H9 (cell line): ENCODE results near the gene KCNH1. TPM values are rescaled to one million over a fixed set of nuclear protein-coding genes. Genes with fewer than 3 reads are reported as not detected.

Experiments
- DNase-seq: peaks from one replicate; pipeline ENCODE4 v3.0.0-alpha.2; 2017
- H2AFZ ChIP-seq: one replicate; pipeline ENCODE4 v1.6.1; 2013; ENCODE audit warnings: mild to moderate bottlenecking, low read length, control low read depth, moderate library complexity
- H2AK5ac ChIP-seq: 2 replicates; pipeline ENCODE4 v1.6.1; 2013; ENCODE audit warnings: low read length, control low read depth, mixed read lengths; ENCODE audit not compliant: insufficient read length
- H2BK120ac ChIP-seq: one replicate; pipeline ENCODE4 v1.6.1; 2013; ENCODE audit warnings: low read depth, mild to moderate bottlenecking, low read length, control low read depth, inconsistent platforms; ENCODE audit not compliant: poor library complexity, severe bottlenecking
- H2BK12ac ChIP-seq: 2 replicates; pipeline ENCODE4 v1.6.1; 2013; ENCODE audit warnings: low read length, control low read depth, mixed read lengths, low read depth; ENCODE audit not compliant: insufficient read length
- H2BK15ac ChIP-seq: 2 replicates; pipeline ENCODE4 v1.6.1; 2013; ENCODE audit warnings: low read depth, low read length, control low read depth
- H2BK20ac ChIP-seq: one replicate; pipeline ENCODE4 v1.6.1; 2013; ENCODE audit warnings: low read depth, mild to moderate bottlenecking, low read length, control low read depth, inconsistent platforms; ENCODE audit not compliant: poor library complexity, severe bottlenecking
- H2BK5ac ChIP-seq: 2 replicates; pipeline ENCODE4 v1.6.1; 2013; ENCODE audit warnings: low read length, control low read depth, mixed read lengths; ENCODE audit not compliant: insufficient read length
- H3K14ac ChIP-seq: 2 replicates; pipeline ENCODE4 v1.6.1; 2013; ENCODE audit warnings: low read length, control low read depth; ENCODE audit not compliant: insufficient read depth
- H3K18ac ChIP-seq: 2 replicates; pipeline ENCODE4 v1.6.1; 2013; ENCODE audit warnings: low read depth, mild to moderate bottlenecking, mixed read lengths, low read length, control low read depth; ENCODE audit not compliant: insufficient read length
- H3K23ac ChIP-seq: 2 replicates; pipeline ENCODE4 v1.6.1; 2013; ENCODE audit warnings: low read length, control low read depth, mixed read lengths, low read depth; ENCODE audit not compliant: insufficient read length
- H3K23me2 ChIP-seq: 2 replicates; pipeline ENCODE4 v1.6.1; 2013; ENCODE audit warnings: low read depth, mild to moderate bottlenecking, mixed read lengths, low read length, control low read depth; ENCODE audit not compliant: insufficient read length, poor library complexity, severe bottlenecking
- H3K27ac ChIP-seq: 2 replicates; pipeline ENCODE4 v1.5.1; 2013; ENCODE audit warnings: low read length, control low read depth, mixed read lengths, low read depth; ENCODE audit not compliant: insufficient read length
- H3K27me3 ChIP-seq: 2 replicates; pipeline ENCODE4 v1.6.1; 2013; ENCODE audit warnings: low read length, control low read depth, inconsistent platforms; ENCODE audit not compliant: insufficient read depth
- H3K4ac ChIP-seq: 2 replicates; pipeline ENCODE4 v1.6.1; 2013; ENCODE audit warnings: low read depth, mild to moderate bottlenecking, control low read depth, inconsistent platforms, low read length, moderate library complexity
- H3K4me1 ChIP-seq: 2 replicates; pipeline ENCODE4 v1.6.1; 2013; ENCODE audit warnings: low read length, control low read depth, inconsistent platforms; ENCODE audit not compliant: insufficient read depth
- H3K4me2 ChIP-seq: 2 replicates; pipeline ENCODE4 v1.6.1; 2013; ENCODE audit warnings: low read length, control low read depth, mixed read lengths; ENCODE audit not compliant: insufficient read length, insufficient read depth
- H3K56ac ChIP-seq: 2 replicates; pipeline ENCODE4 v1.6.1; 2013; ENCODE audit warnings: low read depth, mild to moderate bottlenecking, mixed read lengths, low read length, control low read depth; ENCODE audit not compliant: insufficient read length
- H3K79me1 ChIP-seq: 2 replicates; pipeline ENCODE4 v1.6.1; 2013; ENCODE audit warnings: low read depth, mild to moderate bottlenecking, moderate library complexity, low read length, control low read depth, inconsistent platforms; ENCODE audit not compliant: insufficient read depth, poor library complexity, severe bottlenecking
- H3K79me2 ChIP-seq: 2 replicates; pipeline ENCODE4 v1.6.1; 2013; ENCODE audit warnings: low read length, control low read depth, inconsistent platforms; ENCODE audit not compliant: insufficient read depth
- H3K9ac ChIP-seq: 2 replicates; pipeline ENCODE4 v1.6.1; 2013; ENCODE audit warnings: low read length, control low read depth, mixed read lengths; ENCODE audit not compliant: insufficient read length; ENCODE audit errors: extremely low read depth
- H3K9me3 ChIP-seq: one replicate; pipeline ENCODE4 v1.6.1; 2013; ENCODE audit warnings: low read depth, low read length, inconsistent platforms; ENCODE audit not compliant: control insufficient read depth
- H3T11ph ChIP-seq: one replicate; pipeline ENCODE4 v1.6.1; 2013; ENCODE audit warnings: mild to moderate bottlenecking, low read length, control low read depth, inconsistent platforms
- H4K20me1 ChIP-seq: one replicate; pipeline ENCODE4 v1.6.1; 2013; ENCODE audit not compliant: control insufficient read depth, insufficient read length, insufficient read depth
- H4K5ac ChIP-seq: 2 replicates; pipeline ENCODE4 v1.6.1; 2013; ENCODE audit warnings: low read depth, mild to moderate bottlenecking, mixed read lengths, low read length, control low read depth; ENCODE audit not compliant: insufficient read length
- H4K8ac ChIP-seq: replicated peaks from 2 replicates; pipeline ENCODE4 v1.6.1; 2013; ENCODE audit warnings: low read length, control low read depth, mixed read lengths, low read depth; ENCODE audit not compliant: insufficient read length
- H4K91ac ChIP-seq: 2 replicates; pipeline ENCODE4 v1.6.1; 2013; ENCODE audit warnings: low read depth, mild to moderate bottlenecking, moderate library complexity, mixed read lengths, low read length, control low read depth; ENCODE audit not compliant: insufficient read length
- H3K27ac Mint-ChIP-seq, 3 experiments: 2 replicates in 2 of 3; 3 replicates in 1 of 3; pipeline ENCODE4 v1.8.0; 2020 to 2021; ENCODE audit warnings: mixed read lengths in 3 of 3, mild to moderate bottlenecking in 1 of 3, moderate library complexity in 1 of 3
- H3K27me3 Mint-ChIP-seq: 2 replicates; pipeline ENCODE4 v1.8.0; 2021; ENCODE audit warnings: low read depth, mild to moderate bottlenecking, moderate library complexity, mixed read lengths
- H3K36me3 Mint-ChIP-seq, 3 experiments: 2 replicates in 2 of 3; 3 replicates in 1 of 3; pipeline ENCODE4 v1.8.0; 2020 to 2021; ENCODE audit warnings: low read depth in 3 of 3, mixed read lengths in 3 of 3; ENCODE audit not compliant: insufficient read depth in 1 of 3
- H3K4me1 Mint-ChIP-seq, 2 experiments: 2 replicates each; pipeline ENCODE4 v1.8.0; 2020; ENCODE audit warnings: mixed read lengths in 2 of 2
- H3K4me3 Mint-ChIP-seq, 2 experiments: 2 replicates in 1 of 2; 3 replicates in 1 of 2; pipeline ENCODE4 v1.8.0; 2020 to 2021; ENCODE audit warnings: mild to moderate bottlenecking in 2 of 2, mixed read lengths in 2 of 2, moderate library complexity in 1 of 2
- H3K9me3 Mint-ChIP-seq, 2 experiments: 2 replicates in 1 of 2; 3 replicates in 1 of 2; pipeline ENCODE4 v1.8.0; 2020; ENCODE audit warnings: mild to moderate bottlenecking in 2 of 2, mixed read lengths in 2 of 2, moderate library complexity in 1 of 2
- WGBS: extraction: QIAGEN DNeasy Blood & Tissue Kit; methylation state at CpG from one replicate; pipeline ENCODE4 v1.1.7; 2013; ENCODE audit warnings: missing lambda C conversion rate, low lambda C conversion rate, mixed read lengths; ENCODE audit not compliant: insufficient read length; ENCODE audit errors: extremely low coverage; 5-methylcytosine and 5-hydroxymethylcytosine counted together
- total RNA-seq: library from RNA; stranded (reverse); gene quantifications from 2 replicates; pipeline ENCODE4 v1.2.1, GENCODE V29; 2021
- TF ChIP-seq, protein P1 (sequence below): fragments of 200-600 bp; sonication (generic); conservative IDR thresholded peaks from 3 replicates; pipeline ENCODE4 v1.8.0; 2021; ENCODE audit warnings: antibody characterized with exemption, mild to moderate bottlenecking

KCNH1 gene
- total RNA-seq, 1 experiment from 2014 or later: 0.11 TPM

DNA sequence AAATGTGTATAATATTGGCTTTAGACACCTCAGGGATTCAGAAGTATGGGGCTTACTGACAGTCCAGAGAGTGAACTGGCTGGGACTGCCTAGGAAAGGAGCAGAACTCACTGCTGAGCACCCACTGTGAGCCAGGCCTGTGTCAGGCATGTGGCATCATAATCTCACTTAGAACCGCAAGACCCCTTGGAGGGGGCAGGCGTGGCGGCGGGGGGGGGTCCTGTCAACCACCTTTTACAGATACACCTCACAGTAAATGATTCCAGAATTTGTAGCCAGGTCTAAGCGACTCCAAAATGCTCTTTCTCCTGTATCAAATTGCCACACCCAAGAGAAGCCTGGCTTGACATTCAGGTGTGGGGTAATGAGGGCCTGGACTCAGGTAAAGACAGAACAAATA is 235.5 kb downstream of the KCNH1 start:
- Histone ChIP-seq H3K9ac (no peak overlapping the region), H4K91ac (no peak overlapping the region)
- no peaks in the 10 kb centered on the region for H3K36me3 Mint-ChIP-seq

More for the DNA sequence above, 235.5 kb downstream of the KCNH1 start:
- H3K4me3 Mint-ChIP-seq: no peak overlapping the region
- H3K27me3 Mint-ChIP-seq: peaks cover 17% of the 10 kb centered on the region
- Histone ChIP-seq H2BK5ac (no peak overlapping the region), H3K79me2 (no peaks in the 10 kb centered on the region), H2BK15ac (no peak overlapping the region), H3K18ac (no peak overlapping the region), H2AK5ac (no peak overlapping the region), H3K27ac (no peak overlapping the region), H3K9me3 (no peaks in the 10 kb centered on the region), H2AFZ (no peak overlapping the region), H3K23ac (no peak overlapping the region), H3K4ac (no peak overlapping the region), H3K79me1 (no peaks in the 10 kb centered on the region), H2BK20ac (no peak overlapping the region), H3K4me2 (no peak overlapping the region), H4K20me1 (no peaks in the 10 kb centered on the region), H3K14ac (no peak overlapping the region), H3K23me2 (no peaks in the 10 kb centered on the region), H4K5ac (no peak overlapping the region), H3K27me3 (no peaks in the 10 kb centered on the region), H4K8ac (no peak overlapping the region), H3K4me1 (no peaks in the 10 kb centered on the region), H3T11ph (no peak overlapping the region), H3K56ac (no peak overlapping the region), H2BK12ac (no peak overlapping the region), H2BK120ac (no peak overlapping the region)
- peaks cover 6 to 9% of the 10 kb centered on the region in 2 experiments; a peak in 4 of 5 replicates for H3K9me3 Mint-ChIP-seq
- DNase-seq: no peak
- no peaks in the 10 kb centered on the region for H3K4me1 Mint-ChIP-seq
- no peak overlapping the region for H3K27ac Mint-ChIP-seq
- no CpG with 5 or more reads among the region's 5 CpGs for WGBS
- TF ChIP-seq, protein P1, sequence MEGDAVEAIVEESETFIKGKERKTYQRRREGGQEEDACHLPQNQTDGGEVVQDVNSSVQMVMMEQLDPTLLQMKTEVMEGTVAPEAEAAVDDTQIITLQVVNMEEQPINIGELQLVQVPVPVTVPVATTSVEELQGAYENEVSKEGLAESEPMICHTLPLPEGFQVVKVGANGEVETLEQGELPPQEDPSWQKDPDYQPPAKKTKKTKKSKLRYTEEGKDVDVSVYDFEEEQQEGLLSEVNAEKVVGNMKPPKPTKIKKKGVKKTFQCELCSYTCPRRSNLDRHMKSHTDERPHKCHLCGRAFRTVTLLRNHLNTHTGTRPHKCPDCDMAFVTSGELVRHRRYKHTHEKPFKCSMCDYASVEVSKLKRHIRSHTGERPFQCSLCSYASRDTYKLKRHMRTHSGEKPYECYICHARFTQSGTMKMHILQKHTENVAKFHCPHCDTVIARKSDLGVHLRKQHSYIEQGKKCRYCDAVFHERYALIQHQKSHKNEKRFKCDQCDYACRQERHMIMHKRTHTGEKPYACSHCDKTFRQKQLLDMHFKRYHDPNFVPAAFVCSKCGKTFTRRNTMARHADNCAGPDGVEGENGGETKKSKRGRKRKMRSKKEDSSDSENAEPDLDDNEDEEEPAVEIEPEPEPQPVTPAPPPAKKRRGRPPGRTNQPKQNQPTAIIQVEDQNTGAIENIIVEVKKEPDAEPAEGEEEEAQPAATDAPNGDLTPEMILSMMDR: no peak
